ENCODE measurements around the gene SERTAD2. TPM values are rescaled to one million over a fixed set of nuclear protein-coding genes. Genes with fewer than 3 reads are reported as not detected.
A peak's percentile ranks its signal among the peaks of the same experiment; 100 is the strongest.

Gene SERTAD2
- total RNA-seq, 2 donors from 2014 or later, result 14.3 to 14.7 TPM

- intact Hi-C loops (cut with DNase I), result no loop called here
- DNase-seq, result no peak
- ATAC-seq, result no peak
These were observed 31.1 kb downstream of the SERTAD2 start for GRCh38 chr2:64622443-64623241.

GRCh38 chr2:64620661-64621060 lies 33.1 kb downstream of the SERTAD2 start:
- intact Hi-C loops (cut with DNase I), result no loop called here
- ATAC-seq (no peak), DNase-seq (no peak)

- intact Hi-C loops (cut with DNase I), result no loop called here
- no peak for DNase-seq
These were observed 36.0 kb downstream of the SERTAD2 start for GRCh38 chr2:64617631-64618151.

DNA sequence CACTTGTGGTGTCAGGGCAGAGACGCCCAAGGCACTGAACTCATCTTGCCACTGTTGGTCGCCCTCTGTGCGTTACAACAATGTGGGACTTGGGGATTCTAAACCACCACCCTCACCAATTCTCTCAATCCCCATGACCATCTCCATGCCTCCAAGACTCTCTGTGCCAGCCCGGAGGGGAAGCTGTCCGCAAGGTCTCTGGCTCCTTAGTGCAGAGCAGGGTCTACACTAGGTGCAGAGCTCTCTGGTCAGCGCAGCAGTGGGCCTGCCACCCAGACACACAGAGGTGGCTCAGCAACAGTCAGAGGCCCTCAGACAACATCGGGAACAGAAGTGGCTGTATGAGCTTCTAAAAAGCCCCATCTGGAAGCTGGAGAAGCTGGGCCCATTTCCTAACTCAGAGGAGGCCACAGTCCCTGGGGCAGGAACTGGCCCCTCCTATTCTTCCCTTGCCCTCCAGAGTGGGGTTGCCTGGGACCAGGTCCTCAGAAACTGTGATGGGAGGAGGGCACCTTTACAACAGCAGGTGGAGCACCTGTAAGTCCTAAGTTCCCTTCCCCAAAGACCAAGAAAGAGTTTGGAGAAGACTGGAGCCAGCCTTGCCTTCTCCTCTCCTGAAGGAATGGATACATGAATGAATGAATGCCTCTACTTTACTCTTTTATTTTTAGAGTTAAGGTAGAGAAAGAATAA lies 37.7 kb downstream of the SERTAD2 start:
- ATAC-seq, result no peak
- intact Hi-C loops (cut with DNase I), result no loop called here
- no peak for DNase-seq

More at GRCh38 chr2:64617631-64618151, 36.0 kb downstream of the SERTAD2 start:
- ATAC-seq, result no peak

DNA sequence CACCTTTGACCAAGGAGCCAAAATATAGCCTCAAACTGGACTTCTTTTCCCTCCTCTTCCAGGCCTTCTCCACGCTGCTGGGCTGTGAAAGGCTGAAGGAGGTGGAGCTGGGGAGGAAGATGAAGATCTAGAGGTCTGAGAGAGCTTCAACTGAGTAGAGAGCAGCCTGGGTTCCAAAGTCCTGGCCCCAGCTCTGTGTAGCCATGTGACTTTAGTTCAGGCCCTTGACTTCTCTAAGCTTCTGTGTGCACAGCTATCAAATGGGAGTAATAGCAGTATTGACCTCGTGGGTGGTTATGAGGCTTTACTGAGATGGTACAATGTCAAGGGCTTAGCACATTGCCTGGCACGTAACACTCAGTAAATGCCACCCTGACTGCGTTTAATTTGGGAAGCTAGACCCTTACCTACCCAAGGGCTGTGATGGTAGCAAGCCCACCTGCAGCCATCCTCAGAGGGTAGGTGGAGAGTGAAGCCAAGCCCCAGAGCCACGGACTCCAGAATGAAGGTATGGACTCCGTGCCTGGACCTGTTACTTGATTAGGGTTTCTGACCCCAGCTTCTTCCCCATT lies 38.4 kb downstream of the SERTAD2 start:
- DNase-seq, result no peak
- ATAC-seq, result no peak
- intact Hi-C loops (cut with DNase I), result no loop called here

DNA sequence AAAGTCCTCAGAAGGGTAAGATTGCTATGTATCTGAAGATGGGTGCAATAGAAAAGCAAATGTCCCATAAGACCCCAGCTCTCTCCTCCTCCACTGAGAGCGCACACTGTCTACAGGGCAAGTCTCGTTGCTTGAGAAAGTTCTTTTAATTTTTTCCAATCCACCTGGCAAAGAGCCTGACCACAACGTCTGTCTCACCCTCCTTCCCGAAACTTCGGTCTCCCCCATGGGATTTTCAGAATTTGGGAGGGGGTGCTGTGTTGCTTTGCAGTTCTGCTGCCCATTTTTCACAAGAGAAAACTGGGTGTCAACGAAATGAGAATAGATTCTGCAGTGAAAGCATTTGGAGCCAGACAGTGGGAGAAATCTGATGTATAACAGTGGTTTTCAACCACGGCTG lies 40.4 kb downstream of the SERTAD2 start:
- DNase-seq (no peak), ATAC-seq (no peak)
- intact Hi-C loops (cut with DNase I), result no loop called here

DNA sequence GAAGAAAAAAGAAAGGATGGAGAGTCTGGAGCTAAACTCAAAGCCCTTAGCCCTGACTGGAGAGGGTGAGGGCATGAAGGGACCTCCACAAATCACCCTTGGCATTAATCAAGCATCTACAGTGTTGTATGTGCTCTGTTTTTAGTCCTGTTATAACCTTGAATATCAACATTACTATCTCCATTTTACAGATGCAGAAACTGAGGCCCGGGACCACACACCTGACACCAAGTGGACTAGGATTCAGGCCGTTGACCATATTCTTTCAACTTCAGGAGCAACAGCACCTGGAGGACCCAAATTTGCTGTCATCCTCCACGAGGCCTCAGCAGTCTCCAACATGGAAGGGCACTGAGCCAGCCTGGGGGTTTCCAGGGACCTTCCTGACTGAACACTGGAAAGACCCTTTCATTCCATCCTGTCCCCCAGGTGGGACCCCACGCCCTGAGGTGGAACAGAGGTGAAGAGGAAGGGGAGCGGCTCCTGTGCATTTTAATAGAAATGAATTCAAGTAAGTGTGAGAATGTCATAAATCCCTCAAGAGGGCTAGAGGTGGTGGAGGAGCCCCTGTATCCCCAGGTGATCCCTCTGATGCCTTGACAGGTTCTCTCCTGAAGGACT lies 41.0 kb downstream of the SERTAD2 start:
- no peak for DNase-seq
- intact Hi-C loops (cut with DNase I), result no loop called here

GRCh38 chr2:64610316-64610855 lies 43.3 kb downstream of the SERTAD2 start:
- DNase-seq (no peak), ATAC-seq (no peak)
- intact Hi-C loops (cut with DNase I), result no loop called here

More for the DNA sequence above, 41.0 kb downstream of the SERTAD2 start:
- ATAC-seq, result no peak

GRCh38 chr2:64609942-64610281 lies 43.8 kb downstream of the SERTAD2 start:
- DNase-seq, result no peak
- intact Hi-C loops (cut with DNase I), result no loop called here
- no peak for ATAC-seq

GRCh38 chr2:64609227-64609941 lies 44.3 kb downstream of the SERTAD2 start:
- intact Hi-C loops (cut with DNase I), result no loop called here
- ATAC-seq, result peak; percentile 73 to 86

DNA sequence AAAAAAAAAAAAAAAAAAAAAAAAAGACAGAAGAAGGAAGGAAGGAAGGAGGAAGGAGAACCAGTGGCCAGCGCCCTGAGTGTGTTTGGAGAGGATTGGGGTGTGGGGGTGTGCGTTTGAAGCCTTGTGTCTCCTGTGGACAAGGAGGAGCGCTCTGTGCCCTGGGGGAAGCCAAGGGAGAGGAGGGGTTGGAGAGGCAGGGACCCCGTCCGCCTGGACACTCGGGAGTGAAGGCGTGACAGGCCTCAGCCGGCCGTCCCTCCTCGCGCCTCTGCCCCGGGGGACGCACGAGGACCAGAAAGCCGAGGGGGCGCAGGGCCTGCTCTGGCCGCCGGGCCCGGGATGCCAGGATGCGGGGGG lies 44.9 kb downstream of the SERTAD2 start:
- DNase-seq, result no peak
- peak; percentile 10 to 21 for ATAC-seq
- intact Hi-C loops (cut with DNase I), result no loop called here

More at GRCh38 chr2:64609227-64609941, 44.3 kb downstream of the SERTAD2 start:
- DNase-seq, result peak; percentile 68

GRCh38 chr2:64607381-64608304 lies 46.1 kb downstream of the SERTAD2 start:
- intact Hi-C loops (cut with DNase I), result no loop called here
- ATAC-seq (no peak), DNase-seq (no peak)

DNA sequence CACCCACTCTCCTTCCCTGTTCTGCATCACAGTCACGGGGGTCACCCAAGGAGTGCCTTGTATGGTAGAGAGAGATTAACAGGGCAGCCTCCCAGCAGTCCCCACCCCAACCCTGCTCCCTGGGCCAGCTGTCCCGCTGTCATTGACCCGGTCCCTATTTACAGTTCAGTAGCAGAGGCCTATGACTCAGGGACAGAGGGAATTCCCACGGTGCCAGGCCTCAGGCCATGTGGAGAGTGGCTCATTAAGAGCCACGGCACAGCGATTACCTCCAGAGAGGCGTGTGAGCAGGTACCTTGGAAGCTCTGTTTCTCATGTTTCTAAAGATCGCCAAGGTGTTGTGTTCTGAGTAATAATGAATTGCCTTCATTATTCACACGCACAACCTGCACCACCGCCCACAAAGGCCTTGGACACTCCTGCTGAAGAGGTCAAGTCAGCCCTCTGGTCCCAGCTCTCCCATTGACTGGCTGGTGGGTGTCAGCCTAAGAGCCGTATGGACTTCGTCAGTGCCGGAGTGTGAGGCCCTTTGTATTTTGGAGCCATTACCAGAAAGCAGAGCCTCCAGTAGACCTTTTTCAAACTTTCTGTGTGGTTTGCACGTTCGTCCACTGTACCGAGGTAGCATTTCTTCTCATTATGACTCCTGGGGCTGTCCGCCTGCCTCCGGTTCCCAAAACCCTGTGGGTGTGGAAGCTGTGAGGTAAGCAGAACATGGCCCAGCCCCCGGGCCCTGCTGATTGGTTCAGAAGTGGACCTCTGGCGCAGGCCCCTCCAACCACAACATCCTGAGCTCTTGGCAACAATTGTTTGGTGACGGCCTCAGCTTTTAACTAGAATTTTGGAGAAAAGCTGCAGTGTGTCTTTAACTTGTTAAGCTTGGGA lies 47.0 kb downstream of the SERTAD2 start:
- intact Hi-C loops (cut with DNase I), result no loop called here
- peak; percentile 88 to 91 for ATAC-seq
- peak; percentile 92 for DNase-seq

- intact Hi-C loops (cut with DNase I), result no loop called here
- ATAC-seq (no peak), DNase-seq (no peak)
These were observed 47.7 kb downstream of the SERTAD2 start for GRCh38 chr2:64605991-64606478.

DNA sequence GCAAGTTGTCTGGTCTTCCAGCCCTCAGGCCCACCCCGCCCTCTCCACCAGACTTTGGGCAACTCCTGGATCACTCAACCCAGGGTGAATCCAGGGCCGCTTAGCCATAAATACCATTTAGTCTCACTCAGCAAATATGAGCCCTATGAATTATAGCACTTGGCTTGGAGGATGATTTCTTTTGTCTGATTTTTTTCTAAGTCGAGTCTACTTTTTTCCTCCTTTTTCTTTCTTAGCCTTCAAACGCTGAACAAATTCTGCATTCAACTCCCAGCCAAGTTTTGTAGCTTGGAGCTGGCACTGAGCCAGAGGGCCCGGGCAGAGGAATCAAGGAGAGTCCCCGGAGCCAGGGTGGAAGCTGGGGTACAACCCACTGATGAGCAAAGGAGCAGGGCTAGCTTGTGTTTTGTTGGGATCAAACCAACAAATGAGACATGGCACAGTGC lies 48.7 kb downstream of the SERTAD2 start:
- intact Hi-C loops (cut with DNase I), result no loop called here
- DNase-seq, result no peak
- no peak for ATAC-seq

- intact Hi-C loops (cut with DNase I), result no loop called here
- no peak for ATAC-seq
These were observed 49.6 kb downstream of the SERTAD2 start for GRCh38 chr2:64604155-64604554.

DNA sequence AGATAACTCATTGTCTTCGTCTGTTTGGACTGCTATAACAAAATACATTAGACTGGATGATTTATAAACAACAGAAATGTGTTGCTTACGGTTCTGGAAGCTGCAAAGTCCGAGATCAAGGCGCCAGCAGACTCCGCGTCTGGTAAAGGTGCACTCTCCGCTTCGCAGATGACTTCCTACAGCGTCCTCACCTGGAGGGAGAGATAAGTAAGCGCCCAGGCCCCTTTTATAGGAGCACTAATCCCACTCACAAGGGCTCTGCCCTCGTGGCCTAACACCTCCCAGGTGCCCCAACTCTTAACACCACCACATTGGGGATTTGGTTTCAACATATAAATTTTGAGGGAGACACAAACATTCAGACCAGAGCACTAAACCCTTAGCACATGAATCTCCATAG lies 51.3 kb downstream of the SERTAD2 start:
- ATAC-seq, result no peak
- DNase-seq, result no peak
- intact Hi-C loops (cut with DNase I), result no loop called here

More at GRCh38 chr2:64604155-64604554, 49.6 kb downstream of the SERTAD2 start:
- DNase-seq, result no peak
